CD8-positive, alpha-beta memory T cell (primary cell): ENCODE data around the gene RUBCNL. TPM values are rescaled to one million over a fixed set of nuclear protein-coding genes. Genes with fewer than 3 reads are reported as not detected.

ENCODE experiments used
- CTCF ChIA-PET: fragments of 350-600 bp; sonication (Branson Sonifier 250); formaldehyde crosslinking; loops from one replicate; lab custom pipeline; 2021; ENCODE audit warnings: antibody characterized with exemption; lab: Charles Lee
- POLR2A ChIA-PET: fragments of 350-600 bp; sonication (Branson Sonifier 250); formaldehyde crosslinking; loops from one replicate; lab custom pipeline; 2021; ENCODE audit warnings: antibody characterized with exemption; lab: Charles Lee
- DNase-seq, 5 donors: peaks; one replicate each; pipeline versions ENCODE4 v3.0.0 to v3.0.0-alpha.2; 2020 to 2022; ENCODE audit warnings: mixed read lengths in 1 of 5
- H3K27ac ChIP-seq: one replicate; pipeline ENCODE4 v1.7.0; 2013; ENCODE audit warnings: low read depth, mild to moderate bottlenecking, low read length, moderate library complexity
- H3K27me3 ChIP-seq: 2 replicates; pipeline ENCODE4 v1.7.0; 2013; ENCODE audit warnings: low read length, mild to moderate bottlenecking; ENCODE audit not compliant: insufficient read depth, poor library complexity, severe bottlenecking
- H3K36me3 ChIP-seq: 2 replicates; pipeline ENCODE4 v1.7.0; 2013; ENCODE audit warnings: mild to moderate bottlenecking, low read length, moderate library complexity; ENCODE audit not compliant: insufficient read depth
- H3K4me1 ChIP-seq: 2 replicates; pipeline ENCODE4 v1.7.0; 2013; ENCODE audit warnings: mild to moderate bottlenecking, low read length, moderate library complexity; ENCODE audit not compliant: insufficient read depth
- H3K4me3 ChIP-seq: 2 replicates; pipeline ENCODE4 v1.7.0; 2013; ENCODE audit warnings: mild to moderate bottlenecking, low read length
- H3K9me3 ChIP-seq: 2 replicates; pipeline ENCODE4 v1.7.0; 2013; ENCODE audit warnings: mild to moderate bottlenecking, low read length
- H3K27ac Mint-ChIP-seq, 8 donors: one replicate each; pipeline ENCODE4 v1.8.0; 2020 to 2021; ENCODE audit warnings: mixed read lengths in 8 of 8, mild to moderate bottlenecking in 6 of 8, inconsistent platforms in 3 of 8, moderate library complexity in 3 of 8
- H3K27me3 Mint-ChIP-seq, 2 donors: one replicate each; pipeline ENCODE4 v1.8.0; 2020 to 2021; ENCODE audit warnings: mixed read lengths in 2 of 2, mild to moderate bottlenecking in 1 of 2, moderate library complexity in 1 of 2
- H3K36me3 Mint-ChIP-seq, 3 donors: one replicate each; pipeline ENCODE4 v1.8.0; 2020 to 2021; ENCODE audit warnings: mixed read lengths in 3 of 3, inconsistent platforms in 1 of 3, mild to moderate bottlenecking in 1 of 3
- H3K4me1 Mint-ChIP-seq, 3 donors: one replicate each; pipeline ENCODE4 v1.8.0; 2020 to 2021; ENCODE audit warnings: mixed read lengths in 3 of 3, inconsistent platforms in 1 of 3, mild to moderate bottlenecking in 1 of 3
- H3K4me3 Mint-ChIP-seq, 7 donors: one replicate each; pipeline ENCODE4 v1.8.0; 2020 to 2021; ENCODE audit warnings: mixed read lengths in 7 of 7, mild to moderate bottlenecking in 6 of 7, moderate library complexity in 4 of 7, inconsistent platforms in 2 of 7
- H3K9me3 Mint-ChIP-seq, 5 donors: one replicate each; pipeline ENCODE4 v1.8.0; 2020 to 2022; ENCODE audit warnings: mixed read lengths in 5 of 5, mild to moderate bottlenecking in 3 of 5, moderate library complexity in 2 of 5, inconsistent platforms in 1 of 5
- polyA plus RNA-seq: library from polyadenylated mRNA; unstranded; fragments of 300-500 nt; fragmentation: Illumina TruSeq; gene quantifications from one replicate; pipeline ENCODE4 v1.2.3, GENCODE V29; 2021
- total RNA-seq, 2 experiments: library from RNA; stranded (reverse); gene quantifications; one replicate each; pipeline ENCODE4 v1.2.3, GENCODE V29; 2021

Gene RUBCNL
- total and polyA plus RNA-seq, 3 experiments from 2014 or later, result not detected

DNA sequence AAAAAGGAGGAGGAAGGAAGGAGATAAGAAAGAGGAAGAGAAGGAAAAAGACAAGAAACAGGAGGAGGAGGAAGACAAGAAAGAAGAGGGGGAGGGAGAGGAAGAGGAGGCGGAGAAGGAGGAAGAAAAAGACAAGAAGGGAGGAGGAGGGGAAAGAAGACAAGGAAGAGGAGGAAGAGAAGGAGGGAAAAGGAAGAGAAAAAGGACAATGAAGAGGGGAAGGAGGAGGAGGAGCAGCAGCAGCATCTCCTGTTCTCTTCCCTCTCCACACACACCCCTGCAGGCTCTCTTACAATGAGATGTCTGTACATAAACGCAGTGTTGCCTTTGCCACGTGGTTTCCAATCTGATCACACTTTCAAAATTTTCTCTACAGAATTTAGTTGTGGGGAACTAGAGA lies 66.6 kb downstream of the RUBCNL start:
- peak overlapping the region; percentile 79 to 99 (median 94) for H3K27ac Mint-ChIP-seq
- H3K4me3 Mint-ChIP-seq, result peak overlapping the region; percentile 48 to 87 (median 77)
- H3K4me1 Mint-ChIP-seq, result peaks cover 28 to 36% (median 29%) of the 10 kb centered on the region in 3 donors
- Histone ChIP-seq H3K27ac (no peak overlapping the region), H3K27me3 (no peaks in the 10 kb centered on the region), H3K4me1 (peaks cover 12% of the 10 kb centered on the region), H3K36me3 (no peaks in the 10 kb centered on the region), H3K4me3 (no peak overlapping the region), H3K9me3 (no peaks in the 10 kb centered on the region)
- CTCF ChIA-PET, result interaction anchor here (0.7 to 3.9 kb wide), 11 partner anchors 16 to 265 kb away, joined by 3 to 29 read pairs (median 5); no protein-coding TSS in a partner anchor
- POLR2A ChIA-PET, result interaction anchor here (1.5 kb wide), 1 partner anchor 30 kb away, joined by 3 read pairs; no protein-coding TSS in a partner anchor
- no peak for DNase-seq
- peaks cover 0 to 1% of the 10 kb centered on the region in 2 donors for H3K27me3 Mint-ChIP-seq
- H3K36me3 Mint-ChIP-seq, result peaks cover 0 to 2% (median 1%) of the 10 kb centered on the region in 3 donors
- H3K9me3 Mint-ChIP-seq, result no peaks in the 10 kb centered on the region

- Histone ChIP-seq H3K4me3 (no peak overlapping the region), H3K36me3 (no peaks in the 10 kb centered on the region), H3K27me3 (no peaks in the 10 kb centered on the region), H3K9me3 (no peaks in the 10 kb centered on the region), H3K4me1 (peaks cover 12% of the 10 kb centered on the region), H3K27ac (no peak overlapping the region)
- Mint-ChIP-seq H3K9me3 (no peaks in the 10 kb centered on the region), H3K4me3 (peak overlapping the region in 2 of 7 donors; percentile 11 to 21), H3K27me3 (peaks cover 0 to 1% of the 10 kb centered on the region in 2 donors), H3K4me1 (peaks cover 32 to 41% (median 33%) of the 10 kb centered on the region in 3 donors), H3K36me3 (peaks cover 0 to 7% (median 4%) of the 10 kb centered on the region in 3 donors), H3K27ac (peak overlapping the region in 6 of 8 donors; percentile 1 to 75 (median 34))
- CTCF ChIA-PET, result interaction anchor here (1.3 to 3.9 kb wide), 3 partner anchors 159 to 192 kb away, joined by 3 to 28 read pairs (median 4); no protein-coding TSS in a partner anchor
- POLR2A ChIA-PET, result no interaction called here
- DNase-seq, result no peak
Measured at GRCh38 chr13:46318986-46319385, 68.1 kb downstream of the RUBCNL start.

DNA sequence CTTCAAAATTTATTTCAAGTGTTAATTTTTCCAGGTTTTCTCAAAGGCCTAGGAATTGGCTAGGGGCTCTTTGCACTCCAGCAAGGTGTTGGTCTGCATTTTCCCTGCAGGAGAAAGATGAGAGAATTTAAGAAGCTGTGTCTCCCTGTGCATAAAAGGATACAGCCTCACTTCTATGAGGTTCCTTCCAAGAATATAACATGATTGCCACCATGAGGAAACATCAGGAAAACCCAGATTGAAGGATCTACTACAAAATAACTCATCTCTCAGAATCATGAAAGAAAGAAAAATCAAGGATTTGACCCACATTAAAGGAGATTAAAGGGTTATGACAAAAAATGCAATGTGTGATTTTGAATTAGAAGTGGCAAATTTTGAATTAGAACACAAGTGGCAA lies 69.9 kb downstream of the RUBCNL start:
- no peak overlapping the region for H3K27ac ChIP-seq
- POLR2A ChIA-PET, result no interaction called here
- CTCF ChIA-PET, result no interaction called here
- no peak for DNase-seq
- H3K27me3 ChIP-seq, result no peaks in the 10 kb centered on the region
- Mint-ChIP-seq H3K36me3 (peaks cover 0 to 11% (median 4%) of the 10 kb centered on the region in 3 donors), H3K4me1 (peaks cover 44 to 51% (median 45%) of the 10 kb centered on the region in 3 donors), H3K9me3 (no peaks in the 10 kb centered on the region), H3K27me3 (peaks cover 0 to 1% of the 10 kb centered on the region in 2 donors), H3K27ac (peak overlapping the region in 1 of 8 donors; percentile 54), H3K4me3 (peak overlapping the region in 1 of 7 donors; percentile 65)
- H3K4me3 ChIP-seq, result no peak overlapping the region
- H3K4me1 ChIP-seq, result peaks cover 18% of the 10 kb centered on the region
- H3K9me3 ChIP-seq, result no peaks in the 10 kb centered on the region
- no peaks in the 10 kb centered on the region for H3K36me3 ChIP-seq

GRCh38 chr13:46315491-46316075 lies 71.5 kb downstream of the RUBCNL start:
- Mint-ChIP-seq H3K27ac (peak overlapping the region in 4 of 8 donors; percentile 6 to 84 (median 30)), H3K4me1 (peaks cover 30 to 39% (median 33%) of the 10 kb centered on the region in 3 donors), H3K36me3 (peaks cover 0 to 15% (median 4%) of the 10 kb centered on the region in 3 donors), H3K9me3 (no peaks in the 10 kb centered on the region), H3K27me3 (peaks cover 0 to 1% of the 10 kb centered on the region in 2 donors), H3K4me3 (no peak overlapping the region)
- Histone ChIP-seq H3K27me3 (no peaks in the 10 kb centered on the region), H3K4me1 (peaks cover 8% of the 10 kb centered on the region), H3K9me3 (no peaks in the 10 kb centered on the region), H3K4me3 (no peak overlapping the region), H3K27ac (no peak overlapping the region), H3K36me3 (no peaks in the 10 kb centered on the region)
- ChIA-PET CTCF (interaction anchor here (1.1 kb wide), 1 partner anchor 19 kb away, joined by 3 read pairs; no protein-coding TSS in a partner anchor), POLR2A (no interaction called here)
- no peak for DNase-seq

DNA sequence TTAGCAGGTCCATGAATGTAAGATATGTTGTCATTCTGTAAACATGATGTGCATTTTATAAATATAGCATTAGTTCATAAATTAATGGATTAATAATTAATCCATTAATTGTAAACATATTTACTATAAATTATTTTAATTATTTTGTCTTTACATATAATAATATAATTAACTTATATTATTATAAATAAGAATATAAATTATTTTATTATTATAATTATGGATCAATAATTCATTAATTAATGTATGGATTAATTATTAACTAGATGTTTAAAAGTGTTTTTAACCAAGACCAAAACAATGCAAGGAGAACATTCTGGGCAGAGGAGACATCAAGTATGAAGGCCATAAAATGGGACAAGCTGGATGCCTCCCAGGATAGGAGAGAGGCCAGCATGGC lies 72.0 kb downstream of the RUBCNL start:
- Histone ChIP-seq H3K4me3 (no peak overlapping the region), H3K4me1 (peaks cover 6% of the 10 kb centered on the region), H3K27me3 (no peaks in the 10 kb centered on the region), H3K9me3 (no peaks in the 10 kb centered on the region), H3K27ac (no peak overlapping the region), H3K36me3 (no peaks in the 10 kb centered on the region)
- peak overlapping the region in 3 of 8 donors; percentile 6 to 84 (median 48) for H3K27ac Mint-ChIP-seq
- peaks cover 28 to 35% (median 29%) of the 10 kb centered on the region in 3 donors for H3K4me1 Mint-ChIP-seq
- H3K27me3 Mint-ChIP-seq, result peaks cover 0 to 1% of the 10 kb centered on the region in 2 donors
- no peak for DNase-seq
- ChIA-PET POLR2A (no interaction called here), CTCF (interaction anchor here (1.4 kb wide), 1 partner anchor 17 kb away, joined by 6 read pairs; no protein-coding TSS in a partner anchor)
- H3K4me3 Mint-ChIP-seq, result no peak overlapping the region
- H3K9me3 Mint-ChIP-seq, result no peaks in the 10 kb centered on the region
- peaks cover 0 to 15% (median 4%) of the 10 kb centered on the region in 3 donors for H3K36me3 Mint-ChIP-seq

DNA sequence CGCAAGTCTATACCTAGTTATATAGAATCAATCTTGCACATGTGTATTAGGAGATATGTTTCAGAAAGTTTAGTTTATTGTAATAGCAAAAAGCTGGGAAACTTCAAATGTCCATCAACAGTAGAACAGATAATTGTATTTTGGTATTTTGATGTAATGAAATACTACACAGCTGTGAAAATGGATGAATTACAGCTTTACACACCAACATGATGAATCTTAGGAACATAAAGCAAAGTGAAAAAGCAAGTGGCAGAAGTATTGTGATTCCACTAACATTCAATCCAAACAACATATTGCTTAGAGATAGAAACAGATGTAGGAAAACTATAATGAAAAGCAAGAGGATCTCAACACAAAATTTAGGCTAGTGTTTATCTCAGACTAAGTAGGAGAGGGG lies 72.5 kb downstream of the RUBCNL start:
- H3K27me3 Mint-ChIP-seq, result peaks cover 0 to 1% of the 10 kb centered on the region in 2 donors
- H3K27ac Mint-ChIP-seq, result peak overlapping the region in 1 of 8 donors; percentile 37
- no peaks in the 10 kb centered on the region for H3K27me3 ChIP-seq
- peaks cover 28 to 35% (median 29%) of the 10 kb centered on the region in 3 donors for H3K4me1 Mint-ChIP-seq
- peaks cover under 1 to 15% (median 4%) of the 10 kb centered on the region in 3 donors for H3K36me3 Mint-ChIP-seq
- no peak overlapping the region for H3K4me3 Mint-ChIP-seq
- no peaks in the 10 kb centered on the region for H3K36me3 ChIP-seq
- CTCF ChIA-PET, result interaction anchor here (1.2 to 1.4 kb wide), 2 partner anchors 17 to 25 kb away, joined by 4 to 6 read pairs; no protein-coding TSS in a partner anchor
- no peaks in the 10 kb centered on the region for H3K9me3 Mint-ChIP-seq
- H3K9me3 ChIP-seq, result no peaks in the 10 kb centered on the region
- H3K4me3 ChIP-seq, result no peak overlapping the region
- peaks cover 6% of the 10 kb centered on the region for H3K4me1 ChIP-seq
- POLR2A ChIA-PET, result no interaction called here
- H3K27ac ChIP-seq, result no peak overlapping the region
- DNase-seq, result no peak

GRCh38 chr13:46313432-46314257 lies 73.4 kb downstream of the RUBCNL start:
- CTCF ChIA-PET, result interaction anchor here (1.2 to 1.4 kb wide), 3 partner anchors 8 to 24 kb away, joined by 4 to 6 read pairs (median 5); no protein-coding TSS in a partner anchor
- H3K27me3 ChIP-seq, result no peaks in the 10 kb centered on the region

More at GRCh38 chr13:46313432-46314257, 73.4 kb downstream of the RUBCNL start:
- peaks cover 0 to 1% of the 10 kb centered on the region in 2 donors for H3K27me3 Mint-ChIP-seq
- H3K9me3 Mint-ChIP-seq, result no peaks in the 10 kb centered on the region
- peak in 1 of 5 donors; percentile 12 for DNase-seq
- H3K9me3 ChIP-seq, result no peaks in the 10 kb centered on the region
- H3K4me1 ChIP-seq, result peaks cover 6% of the 10 kb centered on the region
- H3K27ac ChIP-seq, result peak overlapping the region; percentile 55
- H3K4me3 Mint-ChIP-seq, result peak overlapping the region; percentile 14 to 85 (median 74)
- H3K36me3 ChIP-seq, result no peaks in the 10 kb centered on the region
- peak overlapping the region; percentile 89 to 99 (median 97) for H3K27ac Mint-ChIP-seq
- H3K4me1 Mint-ChIP-seq, result peaks cover 21 to 26% (median 24%) of the 10 kb centered on the region in 3 donors
- H3K4me3 ChIP-seq, result peak overlapping the region; percentile 33
- POLR2A ChIA-PET, result interaction anchor here (0.6 to 0.9 kb wide), 3 partner anchors 18 to 141 kb away, joined by 3 to 12 read pairs (median 4); no protein-coding TSS in a partner anchor
- H3K36me3 Mint-ChIP-seq, result peaks cover 2 to 15% (median 4%) of the 10 kb centered on the region in 3 donors
